ENCODE results near the gene MS4A3. TPM values are rescaled to one million over a fixed set of nuclear protein-coding genes. Genes with fewer than 3 reads are reported as not detected.
"Not testable (repeated sequence)": the region's sequence is repeated elsewhere in the genome, so short reads cannot be mapped to it uniquely, and the experiment has no call there.

MS4A3 gene
- total and polyA plus RNA-seq, 4 donors = not detected

DNA sequence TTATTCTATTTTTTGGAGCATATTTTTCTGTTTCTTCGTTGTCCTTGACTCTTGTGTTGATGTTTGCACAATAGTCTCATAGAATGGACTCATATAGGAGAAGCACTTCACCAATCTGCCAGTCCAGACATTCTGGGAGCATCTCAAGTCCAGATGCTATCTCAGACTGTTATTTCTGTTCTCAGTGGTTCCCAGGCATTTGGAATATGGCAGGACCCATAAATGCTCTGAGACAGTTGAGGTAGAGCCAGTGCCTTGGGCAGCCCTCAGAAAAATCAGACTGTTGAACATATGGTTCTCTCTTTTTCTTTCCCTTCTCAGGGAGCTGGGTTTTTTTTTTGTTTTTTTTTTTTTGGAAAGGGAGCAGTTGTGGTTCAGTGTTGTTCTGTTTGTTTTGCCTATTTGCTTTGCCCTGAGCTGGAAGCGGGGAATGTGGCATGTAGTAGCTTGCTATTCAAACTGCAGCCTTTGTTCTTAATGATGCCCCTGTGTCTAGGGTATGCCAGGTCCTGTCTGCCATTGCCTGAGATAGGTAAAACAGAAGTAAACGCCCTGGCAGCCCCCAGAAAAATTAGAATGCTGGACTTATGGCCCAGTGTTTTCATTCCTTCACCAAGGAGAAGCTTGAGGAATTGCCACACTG, 28.3 kb downstream of the MS4A3 start:
- Histone ChIP-seq H3K27ac (ENCODE audit: low read depth in 1 of 2, low read length in 2 of 2) (no peak overlapping the region), H3K9me3 (ENCODE audit: control insufficient read depth, low read length) (no peaks in the 10 kb centered on the region), H3K4me1 (ENCODE audit: control insufficient read depth in 1 of 2, insufficient read depth in 2 of 2, low read length in 2 of 2) (no peaks in the 10 kb centered on the region), H3K4me3 (ENCODE audit: low read length in 2 of 2) (no peak overlapping the region), H3K36me3 (ENCODE audit: control insufficient read depth in 1 of 2, insufficient read depth in 2 of 2, low read length in 1 of 2) (no peaks in the 10 kb centered on the region), H3K27me3 (ENCODE audit: control insufficient read depth in 1 of 2, insufficient read depth in 2 of 2, low read length in 1 of 2) (no peaks in the 10 kb centered on the region)
- no peak for DNase-seq
- intact Hi-C loops (cut with DNase I) = no loop called here
- WGBS, 2 donors = 70 to 79% methylated on average over 3 of the region's 3 CpGs
- no peak for ATAC-seq (ENCODE audit: low FRiP score)

DNA sequence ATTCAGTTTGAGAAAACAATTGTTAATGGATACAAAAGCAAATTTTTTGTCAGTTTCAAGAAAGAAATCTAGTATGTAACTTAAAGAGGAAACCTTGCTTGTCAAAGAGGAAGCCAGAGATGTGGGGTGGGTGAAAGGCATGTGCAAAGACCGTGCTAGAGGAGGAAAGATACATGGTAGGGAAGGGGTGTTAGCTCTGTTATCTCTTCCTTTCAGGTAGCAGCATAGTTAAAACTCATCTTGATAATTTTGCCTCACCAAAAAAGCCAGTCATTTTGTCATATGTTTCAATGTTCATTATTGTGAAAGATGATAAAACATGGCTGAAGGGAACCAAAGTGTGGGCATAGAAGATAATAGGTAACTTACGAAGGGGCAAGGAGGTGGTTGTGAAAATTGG, 29.4 kb downstream of the MS4A3 start:
- Histone ChIP-seq H3K27ac (ENCODE audit: low read depth in 1 of 2, low read length in 2 of 2) (no peak overlapping the region), H3K4me1 (ENCODE audit: control insufficient read depth in 1 of 2, insufficient read depth in 2 of 2, low read length in 2 of 2) (no peaks in the 10 kb centered on the region), H3K27me3 (ENCODE audit: control insufficient read depth in 1 of 2, insufficient read depth in 2 of 2, low read length in 1 of 2) (no peaks in the 10 kb centered on the region), H3K36me3 (ENCODE audit: control insufficient read depth in 1 of 2, insufficient read depth in 2 of 2, low read length in 1 of 2) (no peaks in the 10 kb centered on the region), H3K9me3 (ENCODE audit: control insufficient read depth, low read length) (no peaks in the 10 kb centered on the region), H3K4me3 (ENCODE audit: low read length in 2 of 2) (no peak overlapping the region)
- 83 to 89% methylated on average over 2 of the region's 2 CpGs for WGBS, 2 donors
- ATAC-seq (ENCODE audit: low FRiP score) = no peak
- intact Hi-C loops (cut with DNase I) = no loop called here
- no peak for DNase-seq

DNA sequence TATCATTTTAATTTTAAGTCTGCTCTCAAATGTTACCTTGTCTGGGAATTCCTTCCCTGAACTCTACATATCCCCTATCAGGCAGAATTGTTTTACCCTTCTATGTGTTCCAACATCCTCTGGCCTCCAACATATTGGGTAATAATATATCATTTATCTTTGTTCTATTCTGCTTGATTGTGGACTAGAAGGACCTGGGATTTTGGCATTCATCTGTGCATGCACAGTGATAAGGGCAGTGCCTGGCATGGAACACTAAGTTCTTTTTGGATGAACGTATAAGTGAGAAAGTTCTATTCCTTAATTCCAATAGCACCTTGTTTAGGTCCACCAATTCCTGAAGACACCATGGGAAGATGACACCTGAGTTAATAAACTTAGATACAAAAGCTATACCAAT, 30.8 kb downstream of the MS4A3 start:
- intact Hi-C loops (cut with DNase I) = no loop called here
- H3K27me3 ChIP-seq (ENCODE audit: control insufficient read depth in 1 of 2, insufficient read depth in 2 of 2, low read length in 1 of 2) = no peaks in the 10 kb centered on the region
- WGBS, 2 donors = 16 to 17% methylated on average over 1 of the region's 1 CpG
- no peak overlapping the region for H3K27ac ChIP-seq (ENCODE audit: low read depth in 1 of 2, low read length in 2 of 2)
- no peak for DNase-seq
- no peak for ATAC-seq (ENCODE audit: low FRiP score)
- no peaks in the 10 kb centered on the region for H3K36me3 ChIP-seq (ENCODE audit: control insufficient read depth in 1 of 2, insufficient read depth in 2 of 2, low read length in 1 of 2)
- no peaks in the 10 kb centered on the region for H3K4me1 ChIP-seq (ENCODE audit: control insufficient read depth in 1 of 2, insufficient read depth in 2 of 2, low read length in 2 of 2)
- H3K4me3 ChIP-seq (ENCODE audit: low read length in 2 of 2) = no peak overlapping the region
- H3K9me3 ChIP-seq (ENCODE audit: control insufficient read depth, low read length) = no peaks in the 10 kb centered on the region

DNA sequence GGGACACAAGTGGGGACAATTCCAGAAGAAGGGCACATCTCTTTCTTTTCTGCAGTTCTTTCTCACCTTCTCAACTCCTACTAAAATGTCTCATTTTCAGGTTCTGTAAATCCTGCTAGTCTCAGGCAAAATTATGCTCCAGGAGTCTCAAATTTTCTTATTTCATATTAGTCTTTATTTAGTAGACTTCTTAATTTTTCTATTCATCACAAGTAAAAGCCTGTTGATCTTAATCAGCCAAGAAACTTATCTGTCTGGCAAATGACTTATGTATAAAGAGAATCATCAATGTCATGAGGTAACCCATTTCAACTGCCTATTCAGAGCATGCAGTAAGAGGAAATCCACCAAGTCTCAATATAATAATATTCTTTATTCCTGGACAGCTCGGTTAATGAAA, 31.9 kb downstream of the MS4A3 start, which contains the start of gene MS4A2:
TSS of gene MS4A2 (plus strand) at position 301 of the 400 bp plus-strand sequence. CDS start 102 bp downstream, outside the sequence.
- 83% methylated on average over 1 of the region's 1 CpG for WGBS, 2 donors
- H3K27ac ChIP-seq (ENCODE audit: low read depth in 1 of 2, low read length in 2 of 2) = no peak within 1 kb of the TSS
- H3K4me1 ChIP-seq (ENCODE audit: control insufficient read depth in 1 of 2, insufficient read depth in 2 of 2, low read length in 2 of 2) = no peaks in the 10 kb centered on the region
- DNase-seq (no peak), ATAC-seq (ENCODE audit: low FRiP score) (no peak)
- no peaks in the 10 kb centered on the region for H3K36me3 ChIP-seq (ENCODE audit: control insufficient read depth in 1 of 2, insufficient read depth in 2 of 2, low read length in 1 of 2)
- no peak within 1 kb of the TSS for H3K4me3 ChIP-seq (ENCODE audit: low read length in 2 of 2)
- intact Hi-C loops (cut with DNase I) = no loop called here
- H3K27me3 ChIP-seq (ENCODE audit: control insufficient read depth in 1 of 2, insufficient read depth in 2 of 2, low read length in 1 of 2) = no peaks in the 10 kb centered on the region
- H3K9me3 ChIP-seq (ENCODE audit: control insufficient read depth, low read length) = no peaks in the 10 kb centered on the region

DNA sequence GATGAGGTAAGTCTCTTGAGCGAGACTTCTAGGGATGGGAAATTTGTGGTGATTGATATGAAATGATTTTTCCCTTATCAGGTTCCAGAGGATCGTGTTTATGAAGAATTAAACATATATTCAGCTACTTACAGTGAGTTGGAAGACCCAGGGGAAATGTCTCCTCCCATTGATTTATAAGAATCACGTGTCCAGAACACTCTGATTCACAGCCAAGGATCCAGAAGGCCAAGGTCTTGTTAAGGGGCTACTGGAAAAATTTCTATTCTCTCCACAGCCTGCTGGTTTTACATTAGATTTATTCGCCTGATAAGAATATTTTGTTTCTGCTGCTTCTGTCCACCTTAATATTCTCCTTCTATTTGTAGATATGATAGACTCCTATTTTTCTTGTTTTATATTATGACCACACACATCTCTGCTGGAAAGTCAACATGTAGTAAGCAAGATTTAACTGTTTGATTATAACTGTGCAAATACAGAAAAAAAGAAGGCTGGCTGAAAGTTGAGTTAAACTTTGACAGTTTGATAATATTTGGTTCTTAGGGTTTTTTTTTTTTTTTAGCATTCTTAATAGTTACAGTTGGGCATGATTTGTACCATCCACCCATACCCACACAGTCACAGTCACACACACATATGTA, 39.1 kb downstream of the MS4A3 start:
- Histone ChIP-seq H3K27ac (ENCODE audit: low read depth in 1 of 2, low read length in 2 of 2) (no peak overlapping the region), H3K4me3 (ENCODE audit: low read length in 2 of 2) (no peak overlapping the region), H3K9me3 (ENCODE audit: control insufficient read depth, low read length) (no peaks in the 10 kb centered on the region), H3K36me3 (ENCODE audit: control insufficient read depth in 1 of 2, insufficient read depth in 2 of 2, low read length in 1 of 2) (no peaks in the 10 kb centered on the region), H3K4me1 (ENCODE audit: control insufficient read depth in 1 of 2, insufficient read depth in 2 of 2, low read length in 2 of 2) (no peaks in the 10 kb centered on the region), H3K27me3 (ENCODE audit: control insufficient read depth in 1 of 2, insufficient read depth in 2 of 2, low read length in 1 of 2) (no peaks in the 10 kb centered on the region)
- no peak for DNase-seq
- WGBS, 2 donors = 66 to 67% methylated on average over 4 of the region's 4 CpGs
- intact Hi-C loops (cut with DNase I) = no loop called here
- no peak for ATAC-seq (ENCODE audit: low FRiP score)

DNA sequence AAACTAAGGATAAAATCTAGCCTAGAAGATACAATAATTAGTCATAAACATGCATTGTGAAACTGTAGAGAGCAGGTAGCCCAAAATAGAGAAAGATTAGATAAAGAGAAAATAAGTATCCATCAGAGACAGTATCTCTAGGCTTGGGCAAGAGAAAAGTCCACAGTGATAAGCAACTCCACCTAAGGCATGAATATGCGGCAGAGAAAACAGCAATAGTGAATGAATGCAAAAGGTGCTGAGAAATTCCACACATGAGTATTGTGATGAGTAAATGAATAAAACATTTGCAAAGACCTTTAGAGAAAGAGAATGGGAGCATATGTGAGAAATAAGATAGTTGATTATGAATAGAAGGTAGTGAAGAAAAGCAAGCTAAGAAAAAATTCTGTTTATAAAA, 40.7 kb downstream of the MS4A3 start:
- DNase-seq = no peak
- WGBS, 2 donors = 94 to 98% methylated on average over 1 of the region's 1 CpG
- intact Hi-C loops (cut with DNase I) = no loop called here

DNA sequence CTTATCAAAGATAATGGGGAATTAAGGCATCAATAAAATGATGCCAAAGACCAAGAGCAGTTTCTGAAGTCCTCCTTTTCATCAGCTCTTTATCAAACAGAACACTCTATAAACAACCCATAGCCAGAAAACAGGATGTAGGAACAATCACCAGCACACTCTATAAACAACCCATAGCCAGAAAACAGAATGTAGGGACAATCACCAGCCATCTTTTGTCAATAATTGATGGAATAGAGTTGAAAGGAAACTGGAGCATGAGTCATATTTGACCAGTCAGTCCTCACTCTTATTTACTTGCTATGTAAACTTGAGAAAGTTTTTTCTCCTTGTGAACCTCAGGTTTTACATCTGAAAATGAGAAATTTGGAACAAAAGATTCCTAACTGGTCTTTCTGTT, 42.0 kb downstream of the MS4A3 start:
- H3K9me3 ChIP-seq (ENCODE audit: control insufficient read depth, low read length) = no peaks in the 10 kb centered on the region
- no peaks in the 10 kb centered on the region for H3K4me1 ChIP-seq (ENCODE audit: control insufficient read depth in 1 of 2, insufficient read depth in 2 of 2, low read length in 2 of 2)
- no peaks in the 10 kb centered on the region for H3K27me3 ChIP-seq (ENCODE audit: control insufficient read depth in 1 of 2, insufficient read depth in 2 of 2, low read length in 1 of 2)
- DNase-seq (no peak), ATAC-seq (ENCODE audit: low FRiP score) (no peak)
- H3K27ac ChIP-seq (ENCODE audit: low read depth in 1 of 2, low read length in 2 of 2) = no peak overlapping the region
- H3K36me3 ChIP-seq (ENCODE audit: control insufficient read depth in 1 of 2, insufficient read depth in 2 of 2, low read length in 1 of 2) = no peaks in the 10 kb centered on the region
- intact Hi-C loops (cut with DNase I) = no loop called here
- no peak overlapping the region for H3K4me3 ChIP-seq (ENCODE audit: low read length in 2 of 2)

More for the DNA sequence above, 40.7 kb downstream of the MS4A3 start:
- Histone ChIP-seq H3K36me3 (ENCODE audit: control insufficient read depth in 1 of 2, insufficient read depth in 2 of 2, low read length in 1 of 2) (no peaks in the 10 kb centered on the region), H3K27me3 (ENCODE audit: control insufficient read depth in 1 of 2, insufficient read depth in 2 of 2, low read length in 1 of 2) (no peaks in the 10 kb centered on the region), H3K4me3 (ENCODE audit: low read length in 2 of 2) (no peak overlapping the region), H3K27ac (ENCODE audit: low read depth in 1 of 2, low read length in 2 of 2) (no peak overlapping the region), H3K4me1 (ENCODE audit: control insufficient read depth in 1 of 2, insufficient read depth in 2 of 2, low read length in 2 of 2) (no peaks in the 10 kb centered on the region), H3K9me3 (ENCODE audit: control insufficient read depth, low read length) (no peaks in the 10 kb centered on the region)
- ATAC-seq (ENCODE audit: low FRiP score) = no peak

DNA sequence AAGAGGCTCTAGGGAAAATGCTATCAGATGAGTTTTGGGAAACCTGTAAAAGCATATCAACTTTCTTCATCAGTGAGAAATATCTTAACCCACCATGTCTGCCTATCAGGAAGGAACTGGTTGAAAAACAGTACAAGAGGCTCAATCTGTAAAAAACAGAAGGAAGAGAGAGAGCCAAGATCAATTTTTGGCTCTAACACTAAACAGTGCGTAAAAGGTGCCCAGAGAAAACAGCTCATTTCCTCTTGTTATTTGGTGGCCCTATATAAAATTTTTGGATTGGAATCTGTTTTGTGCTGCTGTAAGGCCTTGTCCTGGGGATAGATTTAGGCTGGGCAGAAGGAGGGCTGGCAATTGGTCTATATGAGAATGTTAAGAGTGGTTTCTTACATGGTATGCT, 44.1 kb downstream of the MS4A3 start:
- H3K9me3 ChIP-seq (ENCODE audit: control insufficient read depth, low read length) = no peaks in the 10 kb centered on the region
- DNase-seq = no peak
- H3K4me1 ChIP-seq (ENCODE audit: control insufficient read depth in 1 of 2, insufficient read depth in 2 of 2, low read length in 2 of 2) = no peaks in the 10 kb centered on the region
- intact Hi-C loops (cut with DNase I) = no loop called here
- no peaks in the 10 kb centered on the region for H3K27me3 ChIP-seq (ENCODE audit: control insufficient read depth in 1 of 2, insufficient read depth in 2 of 2, low read length in 1 of 2)
- H3K27ac ChIP-seq (ENCODE audit: low read depth in 1 of 2, low read length in 2 of 2) = no peak overlapping the region
- H3K36me3 ChIP-seq (ENCODE audit: control insufficient read depth in 1 of 2, insufficient read depth in 2 of 2, low read length in 1 of 2) = no peaks in the 10 kb centered on the region
- ATAC-seq (ENCODE audit: low FRiP score) = no peak
- no peak overlapping the region for H3K4me3 ChIP-seq (ENCODE audit: low read length in 2 of 2)
- WGBS, 2 donors = 68 to 73% methylated on average over 1 of the region's 1 CpG

DNA sequence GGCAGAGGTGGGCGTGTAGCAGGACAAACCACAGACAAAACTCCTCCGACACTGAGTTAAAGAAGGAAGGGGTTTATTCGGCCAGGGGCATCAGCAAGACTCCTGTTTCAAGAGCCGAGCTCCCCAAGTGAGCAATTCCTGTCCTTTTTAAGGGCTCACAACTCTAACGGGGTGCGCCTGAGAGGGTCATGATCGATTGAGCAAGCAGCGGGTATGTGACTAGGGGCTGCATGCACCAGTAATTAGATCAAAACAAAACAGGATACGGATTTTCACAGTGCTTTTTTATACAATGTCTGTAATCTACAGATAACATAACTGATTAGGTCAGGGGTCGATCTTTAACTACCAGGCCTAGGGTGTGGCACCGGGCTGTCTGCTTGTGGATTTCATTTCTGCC, 44.9 kb downstream of the MS4A3 start:
- 89 to 90% methylated on average over 11 of the region's 11 CpGs for WGBS, 2 donors
- ATAC-seq (ENCODE audit: low FRiP score); DNase-seq; H3K4me3 ChIP-seq (ENCODE audit: low read length in 2 of 2); intact Hi-C loops (cut with DNase I); H3K27me3 ChIP-seq (ENCODE audit: control insufficient read depth in 1 of 2, insufficient read depth in 2 of 2, low read length in 1 of 2); H3K27ac ChIP-seq (ENCODE audit: low read depth in 1 of 2, low read length in 2 of 2); H3K36me3 ChIP-seq (ENCODE audit: control insufficient read depth in 1 of 2, insufficient read depth in 2 of 2, low read length in 1 of 2); H3K4me1 ChIP-seq (ENCODE audit: control insufficient read depth in 1 of 2, insufficient read depth in 2 of 2, low read length in 2 of 2); H3K9me3 ChIP-seq (ENCODE audit: control insufficient read depth, low read length): not testable (repeated sequence)
